ES-I3 (cell line): ENCODE measurements around the gene ECEL1.
A peak's percentile ranks its signal among the peaks of the same experiment; 100 is the strongest.
"Not testable (repeated sequence)": the region's sequence is repeated elsewhere in the genome, so short reads cannot be mapped to it uniquely, and the experiment has no call there.

Experiments
- H3K36me3 ChIP-seq: 2 replicates; pipeline ENCODE4 v1.6.1; 2013; ENCODE audit warnings: mild to moderate bottlenecking, low read length, control low read depth, moderate library complexity; ENCODE audit not compliant: insufficient read depth
- H3K4me1 ChIP-seq: 2 replicates; pipeline ENCODE4 v1.6.1; 2013; ENCODE audit warnings: mild to moderate bottlenecking, control low read depth, low read length; ENCODE audit not compliant: insufficient read depth
- H3K9ac ChIP-seq: 2 replicates; pipeline ENCODE4 v1.6.1; 2013; ENCODE audit warnings: low read depth, mild to moderate bottlenecking, low read length, moderate library complexity
- H3K9me3 ChIP-seq: 2 replicates; pipeline ENCODE4 v1.6.1; 2013; ENCODE audit warnings: mild to moderate bottlenecking, low read length, moderate library complexity; ENCODE audit not compliant: control insufficient read depth, insufficient read depth

ECEL1 gene, protein sequence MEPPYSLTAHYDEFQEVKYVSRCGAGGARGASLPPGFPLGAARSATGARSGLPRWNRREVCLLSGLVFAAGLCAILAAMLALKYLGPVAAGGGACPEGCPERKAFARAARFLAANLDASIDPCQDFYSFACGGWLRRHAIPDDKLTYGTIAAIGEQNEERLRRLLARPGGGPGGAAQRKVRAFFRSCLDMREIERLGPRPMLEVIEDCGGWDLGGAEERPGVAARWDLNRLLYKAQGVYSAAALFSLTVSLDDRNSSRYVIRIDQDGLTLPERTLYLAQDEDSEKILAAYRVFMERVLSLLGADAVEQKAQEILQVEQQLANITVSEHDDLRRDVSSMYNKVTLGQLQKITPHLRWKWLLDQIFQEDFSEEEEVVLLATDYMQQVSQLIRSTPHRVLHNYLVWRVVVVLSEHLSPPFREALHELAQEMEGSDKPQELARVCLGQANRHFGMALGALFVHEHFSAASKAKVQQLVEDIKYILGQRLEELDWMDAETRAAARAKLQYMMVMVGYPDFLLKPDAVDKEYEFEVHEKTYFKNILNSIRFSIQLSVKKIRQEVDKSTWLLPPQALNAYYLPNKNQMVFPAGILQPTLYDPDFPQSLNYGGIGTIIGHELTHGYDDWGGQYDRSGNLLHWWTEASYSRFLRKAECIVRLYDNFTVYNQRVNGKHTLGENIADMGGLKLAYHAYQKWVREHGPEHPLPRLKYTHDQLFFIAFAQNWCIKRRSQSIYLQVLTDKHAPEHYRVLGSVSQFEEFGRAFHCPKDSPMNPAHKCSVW

DNA sequence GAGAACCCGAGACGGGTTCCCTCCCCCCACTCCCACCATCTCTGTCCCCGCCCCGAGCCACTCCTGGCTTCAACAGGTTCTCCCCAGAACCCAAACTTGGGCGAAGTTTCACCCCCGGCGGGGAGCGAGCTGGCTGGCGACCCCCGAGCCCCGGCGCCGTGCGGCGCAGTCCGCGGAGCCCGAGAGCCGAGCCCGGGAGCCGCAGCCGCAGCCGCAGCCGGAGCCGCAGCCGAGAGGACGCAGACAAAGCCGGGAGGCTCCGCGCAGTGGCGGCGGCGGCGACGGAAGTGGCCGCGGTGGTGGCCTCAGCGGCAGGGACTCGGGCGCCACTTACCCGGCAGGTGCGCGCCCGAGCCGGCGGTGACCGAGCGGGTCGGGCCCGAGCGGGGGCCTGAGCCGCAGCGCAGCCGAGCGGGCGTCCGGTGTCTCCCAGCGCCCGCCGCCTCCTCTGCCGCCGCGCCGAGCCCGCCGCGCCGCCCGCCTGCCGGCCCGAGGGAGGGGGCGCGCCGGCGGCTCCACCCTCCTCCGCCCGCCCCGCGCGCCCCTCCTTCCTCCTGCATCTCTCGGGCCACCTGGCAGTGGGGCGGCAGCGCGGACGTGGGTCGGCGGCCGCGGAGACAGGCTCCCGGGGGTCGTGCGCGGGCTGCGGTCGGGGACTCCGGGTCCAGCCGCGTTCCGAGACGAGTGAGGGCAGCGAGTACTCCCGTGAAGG is at the start of gene ECEL1:
ECEL1 (minus strand) TSS at position 450 of the 712 bp plus-strand sequence. CDS start 1,181 bp downstream, outside the sequence.
- H3K9me3 ChIP-seq: no peaks in the 10 kb centered on the region
- H3K36me3 ChIP-seq: no peaks in the 10 kb centered on the region
- peaks cover 12% of the 10 kb centered on the region for H3K4me1 ChIP-seq
- H3K9ac ChIP-seq: peak within 1 kb of the TSS; percentile 47

- Histone ChIP-seq H3K9me3 (no peaks in the 10 kb centered on the region), H3K4me1 (peaks cover 9% of the 10 kb centered on the region; the same call in 1 of the 2 replicates), H3K36me3 (no peaks in the 10 kb centered on the region), H3K9ac (no peak overlapping the region)
Measured at GRCh38 chr2:232537079-232537478, 49.4 kb upstream of the ECEL1 start.

- Histone ChIP-seq H3K36me3 (no peaks in the 10 kb centered on the region), H3K9me3 (no peaks in the 10 kb centered on the region), H3K4me1 (peaks cover 9% of the 10 kb centered on the region; the same call in 1 of the 2 replicates), H3K9ac (no peak overlapping the region)
Measured at GRCh38 chr2:232535761-232536530, 48.3 kb upstream of the ECEL1 start.

GRCh38 chr2:232534940-232535651 is 47.5 kb upstream of the ECEL1 start:
- H3K36me3 ChIP-seq: no peaks in the 10 kb centered on the region
- no peaks in the 10 kb centered on the region for H3K9me3 ChIP-seq
- H3K9ac ChIP-seq: no peak overlapping the region
- peaks cover 9% of the 10 kb centered on the region; the same call in 1 of the 2 replicates for H3K4me1 ChIP-seq

- peaks cover 2% of the 10 kb centered on the region; the same call in 1 of the 2 replicates for H3K4me1 ChIP-seq
- H3K9me3 ChIP-seq: no peaks in the 10 kb centered on the region
- no peak overlapping the region for H3K9ac ChIP-seq
- no peaks in the 10 kb centered on the region for H3K36me3 ChIP-seq
Measured at GRCh38 chr2:232533944-232534710, 46.5 kb upstream of the ECEL1 start.

DNA sequence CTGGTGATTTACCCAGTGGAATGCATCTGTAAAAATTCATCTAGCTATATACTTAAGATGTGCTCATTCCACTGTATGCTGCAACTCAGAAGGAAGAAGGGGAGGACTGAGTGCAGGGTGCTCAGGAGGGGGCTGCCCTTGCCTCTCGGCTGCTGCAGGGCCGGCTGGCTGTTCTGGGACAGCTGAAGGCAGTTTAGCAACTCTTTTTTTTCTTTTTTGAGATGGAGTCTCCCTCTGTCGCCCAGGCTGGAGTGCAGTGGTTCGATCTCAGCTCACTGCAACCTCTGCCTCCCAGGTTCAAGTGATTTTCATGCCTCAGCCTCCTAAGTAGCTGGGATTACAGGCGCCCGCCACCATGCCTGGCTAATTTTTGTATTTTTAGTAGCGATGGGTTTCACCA is 45.2 kb upstream of the ECEL1 start:
- not testable (repeated sequence) for H3K9me3 ChIP-seq, H3K36me3 ChIP-seq, H3K4me1 ChIP-seq, H3K9ac ChIP-seq

GRCh38 chr2:232532419-232532818 is 44.8 kb upstream of the ECEL1 start:
- no peaks in the 10 kb centered on the region for H3K9me3 ChIP-seq
- H3K9ac ChIP-seq: no peak overlapping the region
- no peaks in the 10 kb centered on the region; the same call in 1 of the 2 replicates for H3K4me1 ChIP-seq
- H3K36me3 ChIP-seq: no peaks in the 10 kb centered on the region

DNA sequence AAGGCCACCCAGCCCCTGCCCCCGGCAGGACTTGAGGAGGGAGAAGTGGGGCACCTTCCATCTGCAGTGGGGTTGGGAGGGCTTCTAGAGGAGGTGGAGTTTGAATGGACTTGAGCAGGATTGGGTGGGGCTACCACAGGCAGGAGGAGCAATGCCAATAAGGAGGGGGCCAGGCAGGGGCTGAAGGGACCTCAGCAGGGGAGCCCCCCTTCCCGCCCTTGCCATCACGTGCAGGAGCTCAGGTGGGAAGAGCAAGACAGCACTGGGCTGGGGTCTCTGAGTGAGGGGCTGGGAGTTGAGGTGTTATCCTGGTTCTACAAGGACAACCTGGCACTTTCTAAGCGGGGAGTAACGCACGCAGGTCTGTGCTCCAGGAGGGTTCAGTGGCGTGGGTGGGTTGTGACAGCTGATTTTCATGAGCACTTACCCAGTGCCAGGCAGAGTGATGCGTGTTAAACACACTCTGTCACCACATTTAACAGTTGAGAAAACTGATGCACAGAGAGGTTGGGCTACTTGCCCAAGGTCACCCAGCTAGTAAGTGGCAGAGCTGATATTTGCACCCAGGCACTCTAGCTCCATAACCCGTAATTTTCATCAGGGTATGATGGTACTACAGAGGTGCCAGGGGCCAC is 43.1 kb upstream of the ECEL1 start:
- Histone ChIP-seq H3K9me3 (no peaks in the 10 kb centered on the region), H3K4me1 (peaks cover 3% of the 10 kb centered on the region; the same call in 1 of the 2 replicates), H3K9ac (no peak overlapping the region), H3K36me3 (no peaks in the 10 kb centered on the region)

GRCh38 chr2:232529806-232530547 is 42.3 kb upstream of the ECEL1 start:
- H3K9me3 ChIP-seq: no peaks in the 10 kb centered on the region
- H3K36me3 ChIP-seq: no peaks in the 10 kb centered on the region
- H3K4me1 ChIP-seq: peaks cover 3% of the 10 kb centered on the region; the same call in 1 of the 2 replicates
- H3K9ac ChIP-seq: no peak overlapping the region

DNA sequence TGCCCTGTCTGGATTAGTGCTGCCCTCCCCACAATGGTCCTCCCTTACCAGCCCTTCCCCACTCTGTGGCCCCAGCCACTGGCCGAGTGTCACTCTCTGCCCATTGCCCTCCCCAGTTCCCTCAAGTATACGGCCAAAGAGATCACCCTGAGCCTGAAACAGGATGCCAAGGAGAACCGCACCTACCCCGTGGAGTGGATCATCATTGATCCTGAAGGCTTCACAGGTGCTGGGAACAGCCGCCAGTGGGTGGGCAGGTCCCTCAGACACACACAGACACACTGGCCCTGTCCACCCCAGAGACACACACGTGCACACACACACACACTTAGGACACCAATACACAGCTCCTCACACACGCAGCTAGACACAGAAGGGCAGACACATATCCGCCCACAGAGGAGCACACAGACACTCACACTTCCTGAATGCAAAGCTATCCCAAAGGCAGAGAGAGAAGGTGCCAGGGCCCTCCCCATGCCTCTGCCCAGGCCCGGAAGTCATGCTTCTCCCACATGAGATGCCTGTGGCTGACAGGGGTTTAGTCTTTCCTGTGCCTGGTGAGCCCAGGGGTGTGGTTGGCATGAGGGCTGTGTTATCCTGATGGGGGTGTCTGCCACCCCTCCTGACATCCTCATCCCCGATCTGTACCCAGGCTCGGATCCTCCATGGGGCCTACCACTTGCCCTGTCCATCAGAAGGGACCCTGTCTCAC is 41.3 kb upstream of the ECEL1 start:
- H3K9me3 ChIP-seq: no peaks in the 10 kb centered on the region
- no peaks in the 10 kb centered on the region for H3K36me3 ChIP-seq
- peaks cover 3% of the 10 kb centered on the region for H3K4me1 ChIP-seq
- no peak overlapping the region for H3K9ac ChIP-seq

DNA sequence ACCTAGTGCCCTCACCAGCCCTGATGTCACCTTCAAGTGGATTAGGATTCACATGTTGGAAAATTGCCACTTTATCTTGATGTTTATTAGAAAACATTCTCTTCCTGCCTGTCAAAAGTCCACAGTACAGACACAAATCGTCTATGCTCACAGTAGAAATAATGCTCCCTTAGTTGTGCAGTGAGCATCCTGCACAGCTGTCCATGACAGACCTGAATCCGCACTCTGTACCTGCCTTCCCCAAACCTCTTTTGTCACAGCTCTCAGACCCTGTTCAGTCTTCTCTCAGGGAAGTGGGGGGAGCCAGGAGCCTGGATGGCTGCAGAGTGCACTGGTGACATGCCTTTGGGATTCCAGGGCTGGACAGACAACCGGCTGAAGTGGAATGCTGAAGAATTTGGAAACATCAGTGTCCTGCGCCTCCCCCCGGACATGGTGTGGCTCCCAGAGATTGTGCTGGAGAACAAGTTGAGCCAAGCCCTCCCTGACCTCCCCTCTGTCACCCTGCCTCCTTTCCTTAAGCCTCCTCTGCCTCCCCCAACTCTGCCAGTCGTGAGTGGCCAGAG is 40.4 kb upstream of the ECEL1 start:
- no peaks in the 10 kb centered on the region for H3K36me3 ChIP-seq
- peaks cover 3% of the 10 kb centered on the region for H3K4me1 ChIP-seq
- no peak overlapping the region for H3K9ac ChIP-seq
- H3K9me3 ChIP-seq: no peaks in the 10 kb centered on the region
